K562 (cell line): Measurements from ENCODE around the gene NUMB. TPM values are rescaled to one million over a fixed set of nuclear protein-coding genes. Genes with fewer than 3 reads are reported as not detected.

Experiments
- ATAC-seq: fragments of 200-7000 bp; cut with Tn5 transposase; 3 replicates; pipeline ENCODE4 v1.9.1; 2020; ENCODE audit warnings: moderate library complexity
- BruUV-seq: library from RNA; stranded (reverse); fragments of 400-500 nt; replicated peaks from 2 replicates; lab custom pipeline; 2021; lab: Mats Ljungman, UMichigan
- CTCF ChIA-PET: fragments of 300-600 bp; formaldehyde crosslinking; extraction: SDS; loops from one replicate; lab custom pipeline; 2021; ENCODE audit warnings: low intra/inter-chr PET ratio; lab: Yijun Ruan, JAX
- POLR2A ChIA-PET: fragments of 300-600, 350-650 bp; sonication (Branson Sonifier 250); formaldehyde crosslinking; extraction: SDS; loops from one replicate; lab custom pipeline; 2021; ENCODE audit warnings: antibody characterized with exemption, inconsistent platforms; lab: Yijun Ruan, JAX
- DNase-seq, 4 experiments: peaks; one replicate each; pipeline versions ENCODE4 v3.0.0 to v3.0.0-alpha.2; 2011 to 2018; ENCODE audit warnings: low spot score in 3 of 4, mixed read lengths in 3 of 4; ENCODE audit errors: extremely low read depth in 1 of 4
- FAIRE-seq: peaks from 2 replicates; lab custom pipeline; 2011; peaks lifted over from hg19 to GRCh38; lab: Jason Lieb, UNC
- H2AFZ ChIP-seq: 2 replicates; pipeline ENCODE4 v1.6.0; 2011; ENCODE audit warnings: low read depth, low read length, control low read depth, inconsistent platforms
- H3K27ac ChIP-seq: fragments of 200-600 bp; 3 replicates; pipeline ENCODE4 v1.8.0; 2011; ENCODE audit warnings: low read depth, mild to moderate bottlenecking, control low read depth, inconsistent platforms, low read length, moderate library complexity, mixed read lengths; ENCODE audit errors: extremely low read depth
- H3K27me3 ChIP-seq, 2 experiments: fragments of 300-600 bp in 1 of 2; 2 replicates in 1 of 2; 3 replicates in 1 of 2; pipeline versions ENCODE4 v1.6.0 to v1.8.0; 2011; ENCODE audit warnings: inconsistent platforms in 2 of 2, low read length in 2 of 2, mild to moderate bottlenecking in 1 of 2, mixed read lengths in 1 of 2, moderate library complexity in 1 of 2; ENCODE audit not compliant: control insufficient read depth in 2 of 2, insufficient read depth in 2 of 2
- H3K36me3 ChIP-seq: fragments of 300-600 bp; 3 replicates; pipeline ENCODE4 v1.8.0; 2011; ENCODE audit warnings: mild to moderate bottlenecking, low read length, inconsistent platforms; ENCODE audit not compliant: control insufficient read depth, insufficient read depth
- H3K4me1 ChIP-seq, 2 experiments: fragments of 200-600 bp in 1 of 2; replicated peaks in 1 of 2; 2 replicates in 1 of 2; 3 replicates in 1 of 2; pipeline versions ENCODE4 v1.5.1 to v1.8.0; 2011; ENCODE audit warnings: inconsistent platforms in 2 of 2, low read length in 2 of 2, mild to moderate bottlenecking in 1 of 2, mixed read lengths in 1 of 2, moderate library complexity in 1 of 2; ENCODE audit not compliant: control insufficient read depth in 2 of 2, insufficient read depth in 2 of 2
- H3K4me2 ChIP-seq: 2 replicates; pipeline ENCODE4 v1.6.1; 2011; ENCODE audit warnings: low read length, control low read depth, inconsistent platforms, mixed read lengths; ENCODE audit not compliant: insufficient read depth
- H3K4me3 ChIP-seq: fragments of 200-600 bp; sonication (generic), shearing (Covaris generic); 2 replicates; pipeline ENCODE4 v1.5.1; 2016; ENCODE audit warnings: control low read depth, inconsistent platforms
- H3K79me2 ChIP-seq: fragments of 200-600 bp; 3 replicates; pipeline ENCODE4 v1.8.0; 2011; ENCODE audit warnings: low read length, inconsistent platforms; ENCODE audit not compliant: control insufficient read depth, insufficient read depth
- H3K9ac ChIP-seq, 2 experiments: 2 replicates each; pipeline versions ENCODE4 v1.6.0 to v1.6.1; 2011; ENCODE audit warnings: low read depth in 2 of 2, low read length in 2 of 2, control low read depth in 1 of 2, inconsistent platforms in 1 of 2, mild to moderate bottlenecking in 1 of 2, mixed read lengths in 1 of 2; ENCODE audit not compliant: insufficient read depth in 1 of 2
- H3K9me1 ChIP-seq: one replicate; pipeline ENCODE4 v1.6.0; 2011; ENCODE audit warnings: inconsistent platforms, mild to moderate bottlenecking, low read length, moderate library complexity; ENCODE audit not compliant: control insufficient read depth, insufficient read depth
- H3K9me3 ChIP-seq: replicated peaks from 2 replicates; pipeline ENCODE4 v1.5.1; 2011; ENCODE audit warnings: low read depth, low read length, inconsistent platforms; ENCODE audit not compliant: control insufficient read depth, insufficient read depth
- H4K20me1 ChIP-seq: replicated peaks from 2 replicates; pipeline ENCODE4 v1.6.1; 2011; ENCODE audit warnings: low read length, inconsistent platforms, mixed read lengths; ENCODE audit not compliant: control insufficient read depth, insufficient read depth
- ATF1 ChIP-seq, 2 experiments: fragments of 450-650 bp in 1 of 2; IDR thresholded peaks; 2 replicates each; pipeline ENCODE4 v1.6.1; 2016; ENCODE audit warnings: missing compliant biosample characterization in 1 of 2, missing genetic modification characterization in 1 of 2
- BCL6 ChIP-seq: fragments of 250-450 bp; sonication (Bioruptor Pico); IDR thresholded peaks from 2 replicates; pipeline ENCODE4 v1.4.0; 2020
- BMI1 ChIP-seq: fragments of 150-350 bp; IDR thresholded peaks from 2 replicates; pipeline ENCODE4 v1.6.1; 2014; ENCODE audit warnings: low read length
- FOSL1 ChIP-seq: fragments of 200-800 bp; sonication (Bioruptor generic); conservative IDR thresholded peaks from 2 replicates; pipeline ENCODE4 v1.6.1; 2016; ENCODE audit warnings: missing genetic modification characterization, missing compliant biosample characterization
- HNRNPLL ChIP-seq: fragments of 200-400 bp; formaldehyde crosslinking; IDR thresholded peaks from 2 replicates; pipeline ENCODE4 v1.6.1; 2017; ENCODE audit warnings: low read length, low read depth, mild to moderate bottlenecking; ENCODE audit not compliant: poor library complexity, severe bottlenecking
- PCBP1 ChIP-seq: fragments of 200-400 bp; formaldehyde crosslinking; IDR thresholded peaks from 2 replicates; pipeline ENCODE4 v1.6.1; 2018; ENCODE audit warnings: mild to moderate bottlenecking, low read depth, low read length; ENCODE audit not compliant: poor library complexity, severe bottlenecking
- POU5F1 ChIP-seq: fragments of 150-350 bp; IDR thresholded peaks from 2 replicates; pipeline ENCODE4 v1.6.1; 2014; ENCODE audit warnings: borderline replicate concordance, low read length, low read depth, mild to moderate bottlenecking; ENCODE audit not compliant: partially characterized antibody
- SIX5 ChIP-seq, 2 experiments: IDR thresholded peaks; 2 replicates each; pipeline ENCODE4 v1.6.1; 2011; ENCODE audit warnings: low read length in 2 of 2, borderline replicate concordance in 1 of 2, low read depth in 1 of 2, mild to moderate bottlenecking in 1 of 2, moderate library complexity in 1 of 2; ENCODE audit not compliant: insufficient read depth in 1 of 2
- SLC30A9 ChIP-seq: fragments of 250-450 bp; sonication (Bioruptor Pico); IDR thresholded peaks from 2 replicates; pipeline ENCODE4 v1.8.0; 2022; ENCODE audit warnings: mild to moderate bottlenecking, moderate library complexity
- SRF ChIP-seq, 2 experiments: fragments of 250-450, 450-650 bp in 1 of 2; sonication (Bioruptor Pico) in 1 of 2; sonication (generic) in 1 of 2; formaldehyde crosslinking; IDR thresholded peaks; 2 replicates each; pipeline versions ENCODE4 v1.5.0 to v1.5.1; 2020 to 2022; ENCODE audit warnings: mild to moderate bottlenecking in 1 of 2, missing genetic modification reagents in 1 of 2
- ZNF282 ChIP-seq: sonication (generic); formaldehyde crosslinking; IDR thresholded peaks from 2 replicates; pipeline ENCODE4 v1.8.1; 2023; ENCODE audit warnings: missing genetic modification reagents
- WGBS: fragments of 100-300 bp; shearing (Covaris generic); methylation state at CpG from one replicate; pipeline ENCODE4 v1.1.6; 2016; ENCODE audit warnings: low coverage, mixed read lengths; ENCODE audit not compliant: insufficient coverage; ENCODE audit errors: missing lambda C conversion rate; 5-methylcytosine and 5-hydroxymethylcytosine counted together
- in situ Hi-C: fragments of 300-500 bp; cut with MboI; formaldehyde crosslinking; loops from 4 replicates; pipeline ENCODE4 v1.15.0; 2018; ENCODE audit warnings: inconsistent platforms, mixed read lengths
- intact Hi-C: fragments of 100-400 bp; cut with micrococcal nuclease; formaldehyde crosslinking; loops from 2 replicates; pipeline ENCODE4 v1.14.2; 2022
- polyA plus RNA-seq, 8 experiments: library from polyadenylated mRNA; depleted of rRNA in 4 of 8; stranded (reverse) in 5 of 8; unstranded in 3 of 8; fragments of >200 nt; fragmentation: Nextera tagmentation in 2 of 8; fragmentation: Illumina TruSeq in 1 of 8; extraction: Ambion mirVana in 2 of 8; extraction: Trizol in 1 of 8; gene quantifications; 2 replicates each; pipeline versions ENCODE4 v1.2.1 to v1.2.3, GENCODE V29; 2011 to 2014; ENCODE audit warnings: inconsistent platforms in 1 of 8, missing spikeins in 1 of 8
- total RNA-seq, 7 experiments: library from RNA; depleted of rRNA in 6 of 7; stranded (reverse); fragments of >200 nt in 6 of 7; fragmentation: Illumina TruSeq in 2 of 7; extraction: Trizol in 2 of 7; gene quantifications; 2 replicates each; pipeline versions ENCODE4 v1.2.1 to v1.2.3, GENCODE V29; 2011 to 2021; ENCODE audit warnings: low replicate concordance in 1 of 7
- TF ChIP-seq, protein P1 (sequence below): fragments of 450-650 bp; formaldehyde crosslinking; IDR thresholded peaks from 2 replicates; pipeline ENCODE4 v1.4.0; 2020; ENCODE audit warnings: mild to moderate bottlenecking, mixed read lengths
- TF ChIP-seq, protein P2 (sequence below): sonication (generic); formaldehyde crosslinking; IDR thresholded peaks from 2 replicates; pipeline ENCODE4 v1.8.0; 2022; ENCODE audit warnings: mild to moderate bottlenecking, missing genetic modification reagents
- TF ChIP-seq, protein P3 (sequence below), 2 experiments: fragments of 450-650 bp; conservative IDR thresholded peaks; 2 replicates each; pipeline ENCODE4 v1.6.1; 2017; ENCODE audit warnings: mild to moderate bottlenecking in 2 of 2, moderate library complexity in 2 of 2

The NUMB gene
- total and polyA plus RNA-seq, 9 of the 15 experiments (the other 6 are each of a cell fraction or from before 2014, with no cell fraction given), result 13.5 to 54.0 (median 32.3) TPM

DNA sequence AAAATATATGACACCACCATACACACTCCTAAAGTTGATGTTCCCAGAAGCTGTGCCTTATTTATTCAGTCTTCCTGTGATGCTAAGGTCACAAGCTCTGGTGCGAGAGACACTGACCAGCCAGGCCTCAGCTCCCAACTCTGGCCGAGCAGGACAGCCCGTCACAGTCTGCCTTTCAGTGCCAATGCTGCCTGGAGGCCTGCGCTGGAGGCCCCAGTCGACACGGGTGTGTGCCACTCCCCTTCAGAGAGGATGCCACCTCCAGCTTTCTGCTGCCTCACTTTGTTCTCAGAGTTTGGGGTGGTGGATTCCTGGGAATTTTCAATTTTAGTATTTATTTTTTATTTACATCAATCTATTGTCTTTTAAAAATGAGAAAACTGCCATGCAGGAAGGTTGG lies 228.3 kb downstream of the NUMB start:
- Histone ChIP-seq H3K27ac (no peak overlapping the region), H3K9me3 (no peaks in the 10 kb centered on the region), H3K79me2 (no peaks in the 10 kb centered on the region), H3K27me3 (peaks cover 18 to 30% of the 10 kb centered on the region in 2 experiments), H3K4me1 (peaks cover 5 to 15% of the 10 kb centered on the region in 2 experiments; a peak in 4 of 5 replicates), H3K9ac (no peak overlapping the region), H2AFZ (no peak overlapping the region), H3K4me3 (no peak overlapping the region), H3K36me3 (no peaks in the 10 kb centered on the region), H3K4me2 (no peak overlapping the region), H3K9me1 (peaks cover 2% of the 10 kb centered on the region), H4K20me1 (0 out of 2 replicates have a peak, but pooled peaks cover under 1% of the 10 kb centered on the region)
- no peak for DNase-seq
- TF ChIP-seq BMI1 (no peak), ATF1 (CRISPR knock-in tag; IDR thresholded peaks at IDR 0.05) (no peak), ATF1 (tag; IDR thresholded peaks at IDR 0.05) (no peak), ZNF282 (no peak), BCL6 (CRISPR knock-in tag) (no peak), HNRNPLL (no peak), PCBP1 (no peak), SRF (CRISPR knock-in tag; IDR thresholded peaks at IDR 0.05) (no peak), SLC30A9 (CRISPR knock-in tag) (no peak), POU5F1 (no peak), SIX5 (IDR thresholded peaks at IDR 0.05; ENCODE audit: borderline replicate concordance in 1 of 2, insufficient read depth in 1 of 2, low read depth in 1 of 2, low read length in 2 of 2) (no peak), FOSL1 (tag) (no peak)
- TF ChIP-seq, protein P1, sequence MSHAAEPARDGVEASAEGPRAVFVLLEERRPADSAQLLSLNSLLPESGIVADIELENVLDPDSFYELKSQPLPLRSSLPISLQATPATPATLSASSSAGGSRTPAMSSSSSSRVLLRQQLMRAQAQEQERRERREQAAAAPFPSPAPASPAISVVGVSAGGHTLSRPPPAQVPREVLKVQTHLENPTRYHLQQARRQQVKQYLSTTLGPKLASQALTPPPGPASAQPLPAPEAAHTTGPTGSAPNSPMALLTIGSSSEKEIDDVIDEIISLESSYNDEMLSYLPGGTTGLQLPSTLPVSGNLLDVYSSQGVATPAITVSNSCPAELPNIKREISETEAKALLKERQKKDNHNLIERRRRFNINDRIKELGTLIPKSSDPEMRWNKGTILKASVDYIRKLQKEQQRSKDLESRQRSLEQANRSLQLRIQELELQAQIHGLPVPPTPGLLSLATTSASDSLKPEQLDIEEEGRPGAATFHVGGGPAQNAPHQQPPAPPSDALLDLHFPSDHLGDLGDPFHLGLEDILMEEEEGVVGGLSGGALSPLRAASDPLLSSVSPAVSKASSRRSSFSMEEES, result no peak
- TF ChIP-seq, protein P2, sequence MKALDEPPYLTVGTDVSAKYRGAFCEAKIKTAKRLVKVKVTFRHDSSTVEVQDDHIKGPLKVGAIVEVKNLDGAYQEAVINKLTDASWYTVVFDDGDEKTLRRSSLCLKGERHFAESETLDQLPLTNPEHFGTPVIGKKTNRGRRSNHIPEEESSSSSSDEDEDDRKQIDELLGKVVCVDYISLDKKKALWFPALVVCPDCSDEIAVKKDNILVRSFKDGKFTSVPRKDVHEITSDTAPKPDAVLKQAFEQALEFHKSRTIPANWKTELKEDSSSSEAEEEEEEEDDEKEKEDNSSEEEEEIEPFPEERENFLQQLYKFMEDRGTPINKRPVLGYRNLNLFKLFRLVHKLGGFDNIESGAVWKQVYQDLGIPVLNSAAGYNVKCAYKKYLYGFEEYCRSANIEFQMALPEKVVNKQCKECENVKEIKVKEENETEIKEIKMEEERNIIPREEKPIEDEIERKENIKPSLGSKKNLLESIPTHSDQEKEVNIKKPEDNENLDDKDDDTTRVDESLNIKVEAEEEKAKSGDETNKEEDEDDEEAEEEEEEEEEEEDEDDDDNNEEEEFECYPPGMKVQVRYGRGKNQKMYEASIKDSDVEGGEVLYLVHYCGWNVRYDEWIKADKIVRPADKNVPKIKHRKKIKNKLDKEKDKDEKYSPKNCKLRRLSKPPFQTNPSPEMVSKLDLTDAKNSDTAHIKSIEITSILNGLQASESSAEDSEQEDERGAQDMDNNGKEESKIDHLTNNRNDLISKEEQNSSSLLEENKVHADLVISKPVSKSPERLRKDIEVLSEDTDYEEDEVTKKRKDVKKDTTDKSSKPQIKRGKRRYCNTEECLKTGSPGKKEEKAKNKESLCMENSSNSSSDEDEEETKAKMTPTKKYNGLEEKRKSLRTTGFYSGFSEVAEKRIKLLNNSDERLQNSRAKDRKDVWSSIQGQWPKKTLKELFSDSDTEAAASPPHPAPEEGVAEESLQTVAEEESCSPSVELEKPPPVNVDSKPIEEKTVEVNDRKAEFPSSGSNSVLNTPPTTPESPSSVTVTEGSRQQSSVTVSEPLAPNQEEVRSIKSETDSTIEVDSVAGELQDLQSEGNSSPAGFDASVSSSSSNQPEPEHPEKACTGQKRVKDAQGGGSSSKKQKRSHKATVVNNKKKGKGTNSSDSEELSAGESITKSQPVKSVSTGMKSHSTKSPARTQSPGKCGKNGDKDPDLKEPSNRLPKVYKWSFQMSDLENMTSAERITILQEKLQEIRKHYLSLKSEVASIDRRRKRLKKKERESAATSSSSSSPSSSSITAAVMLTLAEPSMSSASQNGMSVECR (CRISPR knock-in tag), result no peak
- TF ChIP-seq, protein P3, sequence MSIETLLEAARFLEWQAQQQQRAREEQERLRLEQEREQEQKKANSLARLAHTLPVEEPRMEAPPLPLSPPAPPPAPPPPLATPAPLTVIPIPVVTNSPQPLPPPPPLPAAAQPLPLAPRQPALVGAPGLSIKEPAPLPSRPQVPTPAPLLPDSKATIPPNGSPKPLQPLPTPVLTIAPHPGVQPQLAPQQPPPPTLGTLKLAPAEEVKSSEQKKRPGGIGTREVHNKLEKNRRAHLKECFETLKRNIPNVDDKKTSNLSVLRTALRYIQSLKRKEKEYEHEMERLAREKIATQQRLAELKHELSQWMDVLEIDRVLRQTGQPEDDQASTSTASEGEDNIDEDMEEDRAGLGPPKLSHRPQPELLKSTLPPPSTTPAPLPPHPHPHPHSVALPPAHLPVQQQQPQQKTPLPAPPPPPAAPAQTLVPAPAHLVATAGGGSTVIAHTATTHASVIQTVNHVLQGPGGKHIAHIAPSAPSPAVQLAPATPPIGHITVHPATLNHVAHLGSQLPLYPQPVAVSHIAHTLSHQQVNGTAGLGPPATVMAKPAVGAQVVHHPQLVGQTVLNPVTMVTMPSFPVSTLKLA (conservative IDR thresholded peaks at IDR 0.05), result no peak
- in situ Hi-C loops (loop anchor here (10.0 kb wide), 1 partner anchor 715 kb away; no protein-coding TSS in a partner anchor), intact Hi-C loops (no loop called here)
- CTCF ChIA-PET, result no interaction called here
- 64% methylated on average over 5 of the region's 6 CpGs for WGBS
- no TSS peak for BruUV-seq
- POLR2A ChIA-PET, result interaction anchor here (1.3 kb wide), 1 partner anchor 174 kb away, joined by 4 read pairs; no protein-coding TSS in a partner anchor
- no peak for FAIRE-seq
- no peak for ATAC-seq
